ENCODE data around the gene KLHL40.

Gene KLHL40

DNA sequence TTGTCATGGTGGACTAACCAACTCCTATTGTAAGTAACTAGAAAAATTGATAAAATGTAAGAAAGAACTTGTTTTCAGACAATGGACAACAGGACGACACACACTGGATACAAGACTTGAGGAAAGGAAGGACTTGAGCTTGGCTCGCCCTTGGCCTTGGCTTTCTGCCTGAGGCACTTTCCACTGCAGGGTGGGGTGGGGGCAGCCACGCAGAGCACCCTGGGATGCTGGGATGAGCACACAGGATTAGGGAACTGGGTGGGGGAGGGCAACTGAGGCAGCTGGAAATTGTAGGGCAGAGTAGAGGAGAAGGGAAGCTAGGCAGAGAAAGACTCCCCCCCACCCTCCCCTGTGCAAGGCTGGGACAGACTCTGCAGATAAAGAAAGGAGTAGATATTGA, 42.7 kb downstream of the KLHL40 start:
- DNase-seq, result no peak

DNA sequence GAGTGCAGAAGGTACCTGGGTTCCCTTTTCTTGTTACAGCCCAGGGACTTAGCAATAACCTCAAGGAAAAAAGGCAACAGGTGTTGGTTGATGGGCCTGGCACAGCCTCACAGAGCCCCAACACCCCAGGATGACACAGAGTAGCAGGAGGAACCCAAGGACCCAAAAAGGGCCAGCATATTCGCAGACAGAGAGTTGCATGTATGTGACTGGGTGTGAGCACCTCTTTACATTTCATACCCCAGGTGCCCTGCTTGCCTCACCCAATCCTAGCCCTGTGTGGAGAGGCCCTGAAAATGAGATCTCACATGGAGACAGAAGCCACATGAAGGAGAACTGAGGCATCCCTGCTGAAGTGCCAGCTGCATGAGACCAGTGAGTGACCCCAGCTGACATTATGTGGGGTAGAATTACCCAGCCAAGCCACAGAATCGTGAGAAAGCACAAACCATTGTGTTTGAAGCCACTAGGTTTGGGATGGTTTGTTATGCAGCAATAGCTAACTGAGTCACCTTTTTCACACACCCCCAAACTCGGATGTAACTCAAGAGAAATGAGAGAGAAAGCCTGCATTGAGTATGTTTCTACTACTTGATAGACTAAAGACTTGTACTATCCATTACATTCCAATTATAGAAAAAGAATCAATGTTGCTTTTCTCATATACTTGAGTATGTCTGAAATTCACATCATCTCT, 43.5 kb downstream of the KLHL40 start:
- DNase-seq, result no peak

DNA sequence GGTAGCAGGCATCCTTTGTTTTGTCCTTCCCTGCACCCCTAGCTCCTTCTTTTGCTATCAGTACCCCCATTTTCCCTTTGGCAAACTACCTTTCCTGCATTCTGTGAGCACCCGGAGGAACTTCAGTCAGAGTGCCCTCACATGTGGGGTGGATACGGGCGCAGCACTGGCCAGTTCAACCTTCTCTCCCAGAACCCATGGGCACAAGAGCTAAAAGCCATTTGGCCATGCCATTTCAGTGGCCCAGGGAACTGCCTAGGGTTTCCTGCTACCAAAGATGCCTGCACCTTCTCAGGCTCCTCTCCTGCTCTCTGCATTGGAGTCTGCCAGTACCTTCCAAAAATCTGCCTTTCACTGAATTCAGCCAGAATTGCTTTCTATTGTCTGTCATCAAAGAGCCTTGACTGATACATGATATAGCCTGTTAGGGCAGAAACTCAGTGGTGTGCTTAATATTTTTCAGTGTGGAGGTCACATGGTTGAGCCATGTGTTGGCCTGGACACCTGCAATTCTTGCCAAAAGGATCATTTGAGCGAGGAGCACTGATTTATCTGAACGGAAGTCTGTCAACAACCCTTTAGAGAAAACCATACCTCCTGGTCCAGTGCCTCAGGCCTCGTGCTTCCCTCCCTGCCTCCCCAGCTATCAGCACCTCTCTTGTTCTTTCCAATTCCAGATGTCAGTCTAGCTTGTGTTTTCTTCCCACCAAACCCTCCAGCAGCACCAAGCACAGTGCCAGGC, 44.2 kb downstream of the KLHL40 start:
- DNase-seq, result no peak

GRCh38 chr3:42730294-42730693, 45.0 kb downstream of the KLHL40 start:
- no peak for DNase-seq

- no peak for DNase-seq
Observed at GRCh38 chr3:42730706-42731420, 45.5 kb downstream of the KLHL40 start.

- peak; percentile 26 for DNase-seq
Observed at GRCh38 chr3:42731476-42732195, 46.3 kb downstream of the KLHL40 start.

DNA sequence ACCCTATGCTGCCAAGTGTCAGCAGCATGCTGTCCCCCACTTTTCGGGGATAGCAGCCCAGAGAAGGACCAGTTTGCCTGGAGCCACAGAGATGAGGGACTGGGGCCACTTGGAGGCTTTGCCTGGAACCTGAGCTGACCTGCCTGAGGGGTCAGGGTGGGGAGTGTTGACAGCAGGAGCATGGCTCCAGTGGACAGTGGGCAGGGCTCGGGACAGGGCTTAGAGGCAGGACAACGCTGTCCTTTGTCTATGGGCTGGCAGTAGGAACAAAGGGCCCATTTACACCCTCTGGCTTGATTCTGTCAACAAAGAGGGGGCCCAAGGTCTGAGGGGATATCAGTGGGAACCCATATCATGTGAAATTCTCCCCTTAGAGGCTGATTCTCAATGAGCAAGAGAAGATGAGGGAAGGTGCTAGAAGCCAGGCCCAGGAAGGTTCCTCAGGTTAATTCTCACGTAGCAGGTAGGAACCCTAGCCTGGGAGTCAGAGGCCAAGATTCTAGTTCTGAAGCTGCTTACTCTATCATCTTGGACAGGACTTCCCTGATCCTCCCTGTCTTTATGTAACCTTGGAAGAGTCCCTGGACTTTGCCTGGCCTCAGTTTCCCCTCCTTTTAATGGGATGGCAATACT, 47.0 kb downstream of the KLHL40 start:
- DNase-seq, result peak; percentile 42

- DNase-seq, result peak; percentile 32
Observed at GRCh38 chr3:42732829-42733459, 47.6 kb downstream of the KLHL40 start.

DNA sequence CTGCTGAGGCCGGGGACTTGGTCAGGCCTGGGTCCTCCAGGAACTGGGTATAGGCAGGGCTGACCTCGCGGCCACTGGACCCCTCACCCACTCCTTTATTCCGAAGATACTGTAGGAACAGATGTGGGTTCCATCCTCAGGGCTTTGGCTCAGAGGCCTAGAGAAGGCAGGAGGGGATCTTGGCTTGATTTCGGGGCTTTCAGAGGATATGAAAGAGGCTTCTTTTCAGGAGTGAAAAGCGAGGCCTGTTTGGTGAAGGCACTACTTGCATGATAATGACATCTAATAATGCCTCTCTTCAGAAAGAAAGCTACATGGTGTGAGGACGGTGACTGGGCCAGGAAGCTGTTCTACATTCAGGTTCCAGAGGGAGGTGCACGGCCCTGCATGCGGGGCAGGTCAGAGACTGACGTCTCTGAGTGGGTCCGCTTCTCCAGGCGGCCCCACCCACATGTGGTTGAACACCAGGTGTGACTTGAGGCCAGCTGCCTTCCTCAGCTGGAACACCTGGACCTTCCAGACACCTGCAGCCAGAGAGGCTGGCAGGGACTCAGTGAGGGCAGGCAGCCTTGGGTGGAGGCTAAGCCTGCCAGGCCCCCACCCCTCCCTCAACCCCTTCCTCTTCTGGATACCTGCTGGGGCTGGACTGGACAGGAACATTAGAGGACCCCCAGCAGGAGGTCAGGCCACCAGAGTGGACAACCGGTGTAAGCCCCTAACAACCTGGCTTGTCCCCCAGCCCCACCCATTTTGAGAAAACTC, 48.3 kb downstream of the KLHL40 start:
- DNase-seq, result peak; percentile 42

GRCh38 chr3:42734263-42734860, 49.0 kb downstream of the KLHL40 start:
- peak; percentile 47 for DNase-seq

- DNase-seq, result peak; percentile 7
Observed at GRCh38 chr3:42735019-42735418, 49.7 kb downstream of the KLHL40 start.

DNA sequence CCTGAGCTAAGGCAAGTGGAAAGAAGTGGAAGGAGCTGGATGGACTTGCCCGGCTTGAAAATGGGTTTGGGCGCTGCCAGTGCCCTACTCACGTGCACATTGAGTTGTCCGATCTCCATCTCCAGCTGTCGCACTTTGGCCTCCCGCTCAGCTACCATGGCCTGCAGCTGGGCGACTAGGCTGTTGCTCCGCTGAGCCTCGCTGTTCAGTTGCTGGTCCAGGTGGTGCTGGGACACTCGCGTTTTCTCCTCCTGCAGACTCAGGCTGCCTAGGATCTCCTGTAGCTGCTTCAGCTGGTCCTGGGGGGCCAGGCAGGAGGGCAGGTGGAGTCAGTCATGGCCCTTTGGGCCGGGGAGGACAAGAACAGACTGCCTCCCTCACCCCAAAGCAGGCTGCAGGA, 50.3 kb downstream of the KLHL40 start:
- peak; percentile 19 for DNase-seq

DNA sequence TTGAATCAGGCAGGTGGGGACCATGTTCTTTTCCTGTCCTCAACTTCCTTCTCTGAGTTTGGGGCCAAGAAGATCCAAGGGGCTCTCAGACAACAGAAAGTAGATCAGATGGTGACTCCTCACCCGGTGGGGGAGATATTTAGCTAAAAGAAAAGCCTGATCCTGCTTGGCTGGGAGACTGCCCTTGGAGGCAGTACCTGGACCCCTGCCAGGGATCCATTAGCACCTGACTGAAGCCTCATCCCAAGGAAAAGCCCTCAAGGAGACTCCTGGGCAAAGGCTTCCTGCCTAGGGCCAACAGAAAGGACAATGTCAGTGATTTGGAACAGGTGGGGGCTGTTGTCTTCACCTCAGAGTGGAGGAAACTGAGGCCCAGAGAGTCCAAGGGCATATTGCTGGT, 50.7 kb downstream of the KLHL40 start:
- peak; percentile 28 for DNase-seq

DNA sequence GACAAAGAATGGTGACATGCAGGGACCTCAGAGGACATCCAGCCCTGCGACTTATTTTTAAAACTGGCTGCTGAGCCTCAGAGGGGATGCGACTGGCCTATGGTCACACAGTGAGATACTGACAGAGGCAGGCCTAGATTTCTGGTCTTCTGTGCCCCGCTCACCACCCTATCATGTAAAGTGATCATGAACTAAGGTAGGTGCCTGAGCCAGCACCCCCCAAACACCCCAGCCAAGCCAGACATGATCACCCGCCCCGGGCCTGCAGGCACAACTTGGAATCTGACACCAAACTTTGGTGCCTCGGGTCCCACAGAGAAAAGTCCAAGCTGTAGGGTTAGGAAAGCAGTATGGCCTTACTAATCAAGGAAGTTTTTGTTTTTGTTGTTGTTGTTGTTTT, 51.2 kb downstream of the KLHL40 start:
- DNase-seq, result peak; percentile 37

DNA sequence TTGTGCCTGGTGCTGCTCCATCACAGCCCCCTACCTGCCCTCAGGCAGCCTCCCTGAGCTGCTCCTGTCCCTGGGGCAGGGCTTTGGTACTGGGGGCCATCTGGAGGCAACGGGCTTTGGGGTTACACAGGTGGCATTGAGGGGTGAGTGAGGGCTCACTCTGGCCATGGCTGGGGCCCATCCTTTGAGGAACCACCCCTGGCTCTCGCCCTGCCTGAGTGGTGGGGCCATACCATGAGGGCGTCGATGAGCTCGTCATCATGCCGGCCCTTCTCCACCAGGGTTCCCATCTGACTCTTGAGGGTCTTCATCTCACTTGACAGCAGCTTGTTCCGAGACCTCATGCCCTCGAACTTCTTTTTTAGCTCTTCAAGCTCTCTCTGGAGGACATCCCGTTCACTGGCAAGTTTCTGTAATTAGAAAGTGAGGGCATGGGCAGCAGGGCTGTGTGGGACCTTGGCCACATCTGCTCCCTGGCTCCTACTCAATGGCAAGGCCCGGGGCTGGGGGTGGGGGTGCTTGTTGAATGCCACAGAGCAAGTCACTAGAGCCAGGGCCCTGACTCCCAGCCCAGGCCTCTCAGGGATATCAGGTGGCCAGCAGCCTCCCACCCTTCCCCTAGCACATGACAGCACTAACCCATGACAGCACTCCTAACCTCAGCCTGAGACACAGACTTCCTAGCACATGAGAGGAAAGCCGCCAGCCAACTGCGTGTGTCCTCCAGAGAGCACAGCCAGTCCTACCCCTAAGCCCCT, 54.2 kb downstream of the KLHL40 start:
- DNase-seq, result peak; percentile 43

DNA sequence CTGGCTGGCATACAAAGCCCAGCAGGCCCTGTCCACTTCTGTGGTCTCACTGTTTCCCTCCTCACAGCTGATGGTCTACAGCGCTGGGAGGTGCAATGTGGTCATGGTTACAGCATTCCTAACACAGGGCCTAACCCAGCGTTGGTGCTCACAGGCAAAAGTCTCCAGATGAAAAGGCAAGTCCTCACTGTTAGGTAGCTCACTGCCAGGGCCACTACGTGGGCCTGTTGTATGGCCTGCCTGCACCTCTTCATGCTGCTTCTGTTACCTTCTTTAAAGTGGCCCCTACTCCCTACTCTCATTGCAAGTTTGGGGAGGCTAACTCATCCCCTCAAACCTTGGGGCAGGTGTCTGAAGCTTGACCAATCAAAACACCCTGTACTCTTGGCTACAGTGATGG, 56.5 kb downstream of the KLHL40 start:
- DNase-seq, result peak; percentile 4
